Stimulated activated CD8-positive, alpha-beta memory T cell treated with anti-CD3 and anti-CD28 coated beads, Interleukin-7, amount 100 ng/mL, for 1 hour (primary cell): ENCODE measurements around the gene HMGB1.

Experiments used
- DNase-seq, 2 donors: peaks; one replicate each; pipeline ENCODE4 v3.0.0-alpha.2; 2020; ENCODE audit warnings: low read depth in 2 of 2

Gene HMGB1

GRCh38 chr13:30429721-30430694, 35.7 kb downstream of the HMGB1 start:
- DNase-seq = no peak

DNA sequence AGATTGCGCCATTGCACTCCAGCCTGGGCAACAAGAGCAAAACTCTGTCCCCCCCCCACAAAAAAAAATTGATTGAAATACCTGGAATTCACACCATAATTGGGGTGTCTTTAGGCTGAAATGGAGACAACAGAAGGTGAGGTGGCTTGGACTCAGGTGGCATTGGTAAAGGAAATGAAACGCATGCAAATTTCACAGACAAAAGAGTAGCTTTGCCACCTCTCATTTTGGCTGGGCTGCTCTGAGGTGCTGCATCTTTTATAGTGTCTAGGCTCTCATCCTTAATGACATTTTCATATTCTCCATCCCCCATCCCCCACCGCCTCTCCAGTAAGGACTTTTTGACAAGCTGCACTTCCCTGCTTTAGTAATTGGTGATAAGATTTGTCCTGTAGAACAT, 36.5 kb downstream of the HMGB1 start:
- DNase-seq = no peak

- DNase-seq = no peak
These were observed 41.8 kb downstream of the HMGB1 start for GRCh38 chr13:30423891-30424290.

- DNase-seq = peak; percentile 29 to 34
These were observed 43.5 kb downstream of the HMGB1 start, which contains the start of gene UBE2L5 for GRCh38 chr13:30422054-30422839. UBE2L5 (plus strand) TSS chr13:30422493; CDS start chr13:30427991, 5,498 bp downstream.

- DNase-seq = no peak
These were observed 44.4 kb downstream of the HMGB1 start for GRCh38 chr13:30421093-30422053.

GRCh38 chr13:30418717-30419459, 46.8 kb downstream of the HMGB1 start:
- no peak for DNase-seq

DNA sequence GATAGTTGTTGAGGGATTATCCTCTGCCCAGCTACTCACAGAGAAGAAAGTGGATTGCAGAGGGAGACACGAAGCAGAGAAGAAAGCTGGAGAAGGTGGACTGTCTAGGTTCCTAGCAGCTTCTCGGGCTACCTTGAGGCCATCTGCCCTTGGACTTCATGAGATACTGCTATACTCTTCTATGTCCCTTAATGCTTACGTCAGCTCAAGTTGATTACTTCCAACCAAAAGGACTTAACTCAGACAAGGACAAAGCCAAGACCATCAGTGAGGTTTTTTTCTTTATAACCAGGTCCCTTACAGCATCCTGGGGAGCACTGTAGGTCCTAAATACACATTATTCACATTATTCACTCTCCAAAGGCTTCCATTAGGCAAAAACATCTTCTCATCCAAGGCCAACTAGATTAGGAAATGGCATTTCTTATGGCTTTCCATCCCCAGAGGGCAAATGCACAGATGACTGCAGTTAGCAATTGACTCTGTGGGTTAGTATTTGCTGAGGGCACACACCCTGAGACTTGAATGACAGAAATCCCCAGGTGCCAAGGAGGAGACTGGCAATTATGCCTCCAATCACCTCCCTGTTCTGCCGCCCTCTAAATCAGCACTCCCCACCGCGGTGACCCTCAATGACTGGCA, 47.5 kb downstream of the HMGB1 start:
- no peak for DNase-seq

GRCh38 chr13:30416471-30416870, 49.3 kb downstream of the HMGB1 start:
- no peak for DNase-seq

DNA sequence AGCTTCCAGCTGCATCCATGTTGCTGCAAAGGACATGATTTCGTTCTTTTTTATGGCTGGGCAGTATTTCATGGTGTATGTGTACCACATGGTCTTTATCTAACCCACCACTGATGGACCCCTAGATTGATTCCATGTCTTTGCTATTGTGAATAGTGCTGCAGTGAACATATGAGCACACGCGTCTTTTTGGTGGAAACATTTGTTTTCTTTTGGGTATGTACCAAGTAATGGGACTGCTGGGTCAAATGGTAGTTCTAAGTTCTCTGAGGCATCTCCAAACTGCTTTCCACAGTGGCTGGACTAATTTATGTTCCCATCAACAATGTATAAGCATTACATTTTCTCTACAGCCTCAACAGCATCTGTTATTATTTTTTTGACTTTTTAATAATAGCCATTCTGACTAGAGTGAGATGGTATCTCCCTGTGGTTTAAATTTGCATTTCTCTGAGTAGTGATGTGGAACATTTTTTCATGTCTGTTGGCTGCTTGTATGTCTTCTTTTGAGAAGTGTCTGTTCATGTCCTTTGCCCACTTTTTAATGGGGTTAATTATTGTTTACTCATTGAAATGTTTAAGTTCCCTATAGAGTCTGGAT, 50.2 kb downstream of the HMGB1 start:
- no peak for DNase-seq

DNA sequence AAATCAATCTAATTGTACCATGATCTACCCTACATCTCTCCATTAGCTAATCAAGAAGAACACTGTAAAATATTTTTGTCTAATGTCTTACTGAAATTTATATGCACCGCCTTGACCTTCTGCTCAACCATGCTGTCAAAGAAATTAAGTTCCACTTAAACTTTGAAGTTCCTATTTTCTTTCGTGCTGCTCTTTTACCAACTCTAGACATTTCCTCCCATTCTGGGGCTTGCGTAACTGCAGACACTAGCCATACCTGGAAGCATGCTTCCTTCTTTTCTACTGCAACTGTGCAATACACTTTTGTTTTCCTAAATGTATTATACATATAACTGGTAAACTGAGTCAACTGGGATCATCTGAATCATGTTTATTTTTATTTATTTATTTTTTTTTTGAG, 51.9 kb downstream of the HMGB1 start:
- DNase-seq = no peak

DNA sequence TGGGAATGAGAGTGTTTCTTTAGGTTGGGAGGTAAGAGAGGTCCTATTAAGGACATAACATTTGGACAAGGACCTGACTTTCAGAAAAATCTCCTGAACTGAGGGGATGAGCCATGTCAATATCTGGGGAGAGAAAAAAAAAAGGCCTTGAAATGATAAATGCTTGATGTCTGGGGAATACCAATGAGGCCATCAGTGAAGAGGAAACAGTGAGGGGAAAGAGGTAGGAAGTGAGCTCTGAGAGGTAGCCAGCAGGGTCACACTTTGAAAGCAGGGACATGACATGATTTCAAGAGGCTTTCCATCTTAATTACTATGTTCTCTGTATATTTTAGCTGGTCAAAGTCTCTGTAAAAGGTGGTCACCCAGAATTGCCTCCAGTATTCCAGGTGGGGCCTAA, 53.4 kb downstream of the HMGB1 start:
- DNase-seq = no peak

- no peak for DNase-seq
These were observed 55.0 kb downstream of the HMGB1 start for GRCh38 chr13:30410705-30411125.

- no peak for DNase-seq
These were observed 55.6 kb downstream of the HMGB1 start for GRCh38 chr13:30409886-30410704.

DNA sequence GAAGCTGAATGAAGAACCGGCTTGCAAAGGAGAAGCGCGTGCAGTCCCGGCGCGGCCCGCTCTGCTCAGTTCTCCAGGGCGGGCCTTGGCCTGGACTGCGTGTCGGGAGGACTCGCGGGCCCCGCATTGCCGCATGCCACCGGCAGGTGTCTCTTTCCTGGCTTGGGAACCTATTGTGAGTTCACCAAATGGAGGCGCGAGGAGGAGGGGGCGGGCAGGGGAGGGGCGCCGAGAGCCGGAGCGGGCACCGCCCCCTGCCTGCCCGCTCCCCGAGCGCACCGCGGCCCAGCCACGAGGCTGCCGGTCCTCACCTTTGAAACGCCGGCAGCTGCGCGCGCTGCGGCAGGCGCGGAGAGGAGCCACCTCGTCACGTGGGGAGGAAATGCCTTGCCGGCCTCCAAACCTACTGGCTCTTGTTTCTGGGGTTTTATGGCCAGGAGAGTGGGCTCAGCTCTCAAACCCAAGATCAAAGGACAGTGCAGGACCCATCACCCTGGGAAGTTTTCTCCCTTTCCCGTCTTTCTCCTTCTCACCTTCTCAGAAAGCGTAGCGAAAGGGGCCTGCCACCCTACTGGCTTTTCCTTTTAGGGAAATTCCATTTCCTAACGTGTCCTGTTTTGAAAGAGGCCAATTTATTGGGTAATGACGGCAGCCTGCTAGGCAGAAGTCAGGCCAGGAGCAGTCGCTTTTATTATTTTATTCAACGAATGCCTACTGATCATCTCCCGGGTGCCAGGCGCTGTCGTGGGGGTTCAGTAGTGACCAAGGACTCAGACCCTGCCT, 57.2 kb downstream of the HMGB1 start:
- peak; percentile 75 to 79 for DNase-seq

DNA sequence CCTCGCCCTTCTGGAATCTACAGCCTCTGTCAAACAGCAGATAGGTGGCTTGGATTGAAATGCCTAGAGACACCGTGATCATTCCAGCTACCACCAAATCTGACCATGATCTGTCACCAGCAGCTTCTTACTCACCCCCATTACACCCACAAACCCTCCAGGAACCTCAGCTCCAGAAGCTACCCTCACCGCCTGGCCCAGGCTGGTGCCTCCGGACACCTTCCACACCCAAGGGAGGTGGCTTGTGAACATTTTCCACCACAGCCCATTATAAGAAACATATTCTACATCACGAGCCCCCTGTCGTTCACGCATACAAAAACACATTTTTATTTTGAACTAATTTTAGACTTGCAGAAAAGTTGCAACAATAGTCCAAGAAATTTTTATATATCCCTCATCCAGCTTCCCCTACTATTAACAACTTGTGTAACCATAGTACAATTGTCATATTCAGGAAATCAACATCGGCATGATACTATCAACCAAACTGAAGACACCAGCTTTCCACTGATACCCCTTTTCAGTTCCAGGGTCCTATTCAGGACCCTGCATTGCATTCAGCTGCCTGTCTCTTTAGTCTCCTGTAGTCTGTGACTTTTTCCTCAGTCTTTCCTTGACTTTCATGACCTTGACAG, 58.8 kb downstream of the HMGB1 start:
- no peak for DNase-seq
